ENCODE measurements around the gene FRG2C. TPM values are rescaled to one million over a fixed set of nuclear protein-coding genes. Genes with fewer than 3 reads are reported as not detected.

FRG2C gene
- total RNA-seq, 3 donors from 2014 or later: not detected

Other genes with a start within 250 kb of the FRG2C start
- 1 to 10 TPM; 4.8 to 6.5 (median 6.0) TPM for gene ZNF717, start 121.2 kb downstream of the FRG2C start, total RNA-seq